Activated T-helper 17 cell treated with anti-CD3 and anti-CD28 coated beads, Interleukin-2, amount 50 U/mL, for 72 hours (primary cell): ENCODE data around the gene LSM7. TPM values are rescaled to one million over a fixed set of nuclear protein-coding genes. Genes with fewer than 3 reads are reported as not detected.

Source experiments
- ATAC-seq: fragments of 150-1000 bp; cut with Tn5 transposase; replicated peaks from 2 replicates; pipeline ENCODE4 v1.10.0; 2021; ENCODE audit warnings: mild to moderate bottlenecking, moderate library complexity
- H3K27ac Mint-ChIP-seq: one replicate; pipeline ENCODE4 v1.8.0; 2022; ENCODE audit warnings: mixed read lengths
- H3K27me3 Mint-ChIP-seq: one replicate; pipeline ENCODE4 v1.8.0; 2022; ENCODE audit warnings: mixed read lengths
- H3K36me3 Mint-ChIP-seq: one replicate; pipeline ENCODE4 v1.8.0; 2022; ENCODE audit warnings: low read depth, mild to moderate bottlenecking, mixed read lengths
- H3K4me1 Mint-ChIP-seq: one replicate; pipeline ENCODE4 v1.8.0; 2022; ENCODE audit warnings: mixed read lengths
- H3K4me3 Mint-ChIP-seq: one replicate; pipeline ENCODE4 v1.8.0; 2022; ENCODE audit warnings: mild to moderate bottlenecking, mixed read lengths
- H3K9me3 Mint-ChIP-seq: one replicate; pipeline ENCODE4 v1.8.0; 2022; ENCODE audit warnings: mixed read lengths
- total RNA-seq, 2 donors: library from RNA; stranded (reverse); gene quantifications; one replicate each; pipeline ENCODE4 v1.2.3, GENCODE V29; 2022

LSM7 gene
- total RNA-seq, 2 donors from 2014 or later: 96.2 to 140 TPM

DNA sequence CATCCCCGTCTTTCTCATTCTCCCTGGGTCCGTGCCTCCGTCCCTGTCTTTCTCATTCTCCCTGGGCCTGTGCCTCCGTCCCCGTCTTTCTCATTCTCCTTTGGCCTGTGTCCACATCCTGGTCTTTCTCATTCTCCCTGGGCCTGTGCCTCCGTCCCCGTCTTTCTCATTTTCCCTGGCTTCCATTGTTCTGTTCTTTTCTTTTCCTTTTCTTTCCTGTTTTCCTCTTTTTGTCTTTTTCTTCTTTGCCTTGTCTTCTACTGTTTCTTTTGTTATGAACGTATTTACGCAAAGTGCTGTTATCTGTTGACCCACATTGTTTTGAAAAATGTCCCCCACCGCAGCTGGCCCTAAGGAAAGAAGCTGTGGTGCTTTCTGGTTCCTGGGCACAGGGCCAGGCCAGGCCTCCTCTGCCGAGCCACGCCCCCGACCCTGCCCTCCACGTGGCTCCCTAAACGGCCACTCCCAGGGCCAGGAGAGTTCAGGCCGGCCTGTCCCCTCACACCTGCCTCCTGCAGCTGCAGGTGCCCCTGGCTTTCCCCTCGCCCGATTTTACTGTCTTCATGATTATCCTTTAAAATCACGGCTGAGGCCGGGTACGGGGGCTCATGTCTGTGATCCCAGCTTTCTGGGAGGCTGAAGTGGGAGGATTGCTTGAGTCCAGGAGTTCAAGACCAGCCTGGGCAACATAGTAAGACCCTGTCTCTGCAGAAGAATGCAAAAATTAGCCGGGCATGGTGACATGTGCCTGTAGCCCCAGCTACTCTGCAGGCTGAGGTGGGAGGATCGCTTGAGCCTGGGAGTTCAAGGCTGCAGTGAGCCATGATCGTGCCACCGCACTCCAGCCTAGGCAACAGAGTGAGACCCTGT lies 17.6 kb upstream of the LSM7 start:
- Mint-ChIP-seq H3K4me3 (no peak overlapping the region), H3K9me3 (no peaks in the 10 kb centered on the region), H3K36me3 (no peaks in the 10 kb centered on the region), H3K27me3 (no peaks in the 10 kb centered on the region), H3K4me1 (no peaks in the 10 kb centered on the region), H3K27ac (no peak overlapping the region)
- ATAC-seq: no peak

DNA sequence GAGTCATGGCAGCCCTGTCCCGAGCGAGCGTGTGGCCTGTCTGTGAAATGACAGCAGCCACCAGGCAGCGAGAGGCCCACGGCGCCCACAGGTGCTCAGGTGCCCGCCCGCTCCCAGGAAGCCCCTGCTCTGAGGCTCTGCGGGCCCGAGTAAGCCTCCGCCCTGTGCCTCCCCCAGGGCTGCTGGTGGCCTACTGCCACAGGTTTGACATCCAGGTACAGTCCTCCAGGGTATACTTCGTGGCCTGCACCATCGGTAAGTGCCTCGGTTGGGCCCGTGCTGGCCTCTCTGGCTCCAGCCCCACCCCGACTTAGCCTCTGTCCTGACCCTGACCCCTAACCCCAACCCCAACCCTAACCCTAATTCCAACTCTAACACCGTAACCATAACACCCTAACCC lies 16.7 kb upstream of the LSM7 start:
- H3K27me3 Mint-ChIP-seq: no peaks in the 10 kb centered on the region
- H3K27ac Mint-ChIP-seq: no peak overlapping the region
- no peak overlapping the region for H3K4me3 Mint-ChIP-seq
- no peaks in the 10 kb centered on the region for H3K36me3 Mint-ChIP-seq
- H3K9me3 Mint-ChIP-seq: no peaks in the 10 kb centered on the region
- no peaks in the 10 kb centered on the region for H3K4me1 Mint-ChIP-seq
- ATAC-seq: no peak

DNA sequence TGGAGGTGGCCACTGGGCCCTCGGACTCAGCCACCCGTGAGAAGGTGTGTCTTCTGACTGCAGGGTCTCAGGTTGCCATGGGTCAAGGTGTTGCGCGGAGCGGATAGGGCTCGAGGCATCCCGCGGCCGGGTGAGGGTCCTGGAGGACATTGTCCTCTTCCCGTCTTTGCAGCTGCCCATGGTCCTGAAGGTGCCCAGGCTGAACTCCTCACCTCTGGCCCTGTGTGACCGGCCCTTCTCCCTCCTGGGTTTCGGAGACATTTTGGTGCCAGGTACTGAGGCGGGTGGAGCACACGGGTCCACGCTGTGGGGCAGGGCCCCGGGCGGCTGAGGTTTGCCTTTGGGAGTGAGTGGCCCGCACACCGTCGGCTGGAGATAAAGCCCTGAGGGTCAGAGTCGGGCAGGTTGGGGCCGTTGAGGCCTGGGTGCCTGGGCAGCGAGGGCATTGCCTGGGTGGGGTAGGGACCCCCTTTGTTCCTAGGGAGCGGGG lies 16.0 kb upstream of the LSM7 start:
- Mint-ChIP-seq H3K27ac (no peak overlapping the region), H3K36me3 (no peaks in the 10 kb centered on the region), H3K9me3 (no peaks in the 10 kb centered on the region), H3K4me3 (no peak overlapping the region), H3K4me1 (no peaks in the 10 kb centered on the region), H3K27me3 (no peaks in the 10 kb centered on the region)
- no peak for ATAC-seq

DNA sequence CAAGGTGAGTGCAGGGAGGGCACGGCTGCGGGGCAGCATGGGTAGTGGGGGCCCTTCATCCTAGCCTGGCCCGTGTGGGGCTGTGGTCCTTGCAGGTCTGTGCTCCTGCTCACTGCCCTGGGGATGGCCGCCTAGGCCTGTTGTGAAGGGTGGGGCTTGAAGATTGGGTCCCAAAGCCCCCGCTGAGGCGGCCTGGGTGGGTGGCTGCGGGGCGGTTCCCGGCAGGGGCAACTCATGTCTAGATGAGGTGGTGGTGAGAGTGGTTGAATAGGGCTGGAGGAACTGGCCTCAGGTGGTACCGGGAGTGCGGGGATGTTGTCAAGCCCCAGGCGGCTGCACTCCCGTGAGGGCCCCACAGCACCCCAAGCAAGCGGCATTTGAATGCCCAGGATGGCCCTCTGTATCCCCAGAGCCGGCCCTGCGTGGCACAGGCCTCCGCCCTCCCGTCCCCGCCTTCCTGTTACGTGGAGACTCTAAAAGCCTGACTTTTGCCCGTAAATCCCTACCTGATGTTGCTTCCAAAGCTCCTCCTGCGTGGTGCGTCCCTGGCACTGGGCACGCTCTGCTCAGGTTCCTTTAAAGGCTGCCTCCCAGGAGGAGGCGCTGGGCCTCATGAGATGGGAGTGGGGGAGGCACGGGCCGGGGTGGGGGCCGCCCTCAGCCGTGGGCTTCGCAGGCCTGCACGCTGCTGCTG lies 15.1 kb upstream of the LSM7 start:
- Mint-ChIP-seq H3K4me1 (no peaks in the 10 kb centered on the region), H3K9me3 (no peaks in the 10 kb centered on the region), H3K27ac (no peak overlapping the region), H3K27me3 (no peaks in the 10 kb centered on the region), H3K36me3 (no peaks in the 10 kb centered on the region), H3K4me3 (no peak overlapping the region)
- ATAC-seq: no peak

GRCh38 chr19:2342656-2343288 lies 14.4 kb upstream of the LSM7 start:
- no peaks in the 10 kb centered on the region for H3K36me3 Mint-ChIP-seq
- no peak for ATAC-seq
- no peak overlapping the region for H3K27ac Mint-ChIP-seq
- H3K4me1 Mint-ChIP-seq: no peaks in the 10 kb centered on the region
- no peak overlapping the region for H3K4me3 Mint-ChIP-seq
- no peaks in the 10 kb centered on the region for H3K9me3 Mint-ChIP-seq
- no peaks in the 10 kb centered on the region for H3K27me3 Mint-ChIP-seq

GRCh38 chr19:2341982-2342381 lies 13.6 kb upstream of the LSM7 start:
- Mint-ChIP-seq H3K4me3 (no peak overlapping the region), H3K27ac (no peak overlapping the region), H3K27me3 (no peaks in the 10 kb centered on the region), H3K36me3 (no peaks in the 10 kb centered on the region), H3K4me1 (no peaks in the 10 kb centered on the region), H3K9me3 (no peaks in the 10 kb centered on the region)
- no peak for ATAC-seq

GRCh38 chr19:2341244-2341751 lies 12.9 kb upstream of the LSM7 start:
- peaks cover 3% of the 10 kb centered on the region for H3K4me1 Mint-ChIP-seq
- H3K4me3 Mint-ChIP-seq: no peak overlapping the region
- no peaks in the 10 kb centered on the region for H3K9me3 Mint-ChIP-seq
- H3K27me3 Mint-ChIP-seq: no peaks in the 10 kb centered on the region
- H3K27ac Mint-ChIP-seq: no peak overlapping the region
- ATAC-seq: no peak
- no peaks in the 10 kb centered on the region for H3K36me3 Mint-ChIP-seq

DNA sequence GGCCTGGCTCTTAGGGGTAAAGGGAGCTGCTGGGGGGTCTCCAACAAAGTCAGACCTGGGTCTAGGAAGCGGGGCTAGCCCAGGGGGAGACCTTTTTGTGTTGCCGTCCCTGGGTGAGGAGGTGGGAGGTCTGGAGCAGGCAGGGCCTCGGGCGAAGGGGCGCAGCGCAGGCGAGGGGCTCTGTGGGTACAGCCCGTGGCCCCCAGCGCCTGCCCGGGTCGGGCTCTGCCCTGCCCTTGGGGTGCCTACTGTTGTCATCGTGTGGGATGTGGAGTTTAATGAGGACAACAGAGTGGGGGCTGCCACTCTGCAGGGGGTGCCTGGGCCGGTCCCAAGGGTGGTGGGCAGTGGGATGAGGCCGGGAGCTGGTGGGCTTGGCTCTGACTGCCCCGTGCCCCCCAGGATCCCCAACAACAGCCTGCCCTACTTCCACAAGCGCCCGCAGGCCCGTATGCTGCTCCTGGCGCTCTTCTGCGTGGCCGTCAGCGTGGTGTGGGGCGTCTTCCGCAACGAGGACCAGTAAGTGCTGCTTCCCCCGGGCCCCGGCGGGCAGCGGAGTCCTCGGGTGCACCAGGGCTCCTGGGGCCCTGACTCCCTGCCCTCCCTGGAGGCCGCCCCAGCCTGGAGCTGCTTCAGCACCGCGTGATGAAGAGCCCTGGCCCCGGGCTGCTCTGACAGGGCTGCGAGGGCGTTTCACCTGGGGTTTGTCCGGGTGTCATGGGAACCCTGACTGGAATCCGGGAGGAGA lies 12.3 kb upstream of the LSM7 start:
- H3K27me3 Mint-ChIP-seq: no peaks in the 10 kb centered on the region
- no peak overlapping the region for H3K4me3 Mint-ChIP-seq
- H3K27ac Mint-ChIP-seq: no peak overlapping the region
- peaks cover 6% of the 10 kb centered on the region for H3K9me3 Mint-ChIP-seq
- no peaks in the 10 kb centered on the region for H3K36me3 Mint-ChIP-seq
- peaks cover 9% of the 10 kb centered on the region for H3K4me1 Mint-ChIP-seq
- ATAC-seq: no peak

DNA sequence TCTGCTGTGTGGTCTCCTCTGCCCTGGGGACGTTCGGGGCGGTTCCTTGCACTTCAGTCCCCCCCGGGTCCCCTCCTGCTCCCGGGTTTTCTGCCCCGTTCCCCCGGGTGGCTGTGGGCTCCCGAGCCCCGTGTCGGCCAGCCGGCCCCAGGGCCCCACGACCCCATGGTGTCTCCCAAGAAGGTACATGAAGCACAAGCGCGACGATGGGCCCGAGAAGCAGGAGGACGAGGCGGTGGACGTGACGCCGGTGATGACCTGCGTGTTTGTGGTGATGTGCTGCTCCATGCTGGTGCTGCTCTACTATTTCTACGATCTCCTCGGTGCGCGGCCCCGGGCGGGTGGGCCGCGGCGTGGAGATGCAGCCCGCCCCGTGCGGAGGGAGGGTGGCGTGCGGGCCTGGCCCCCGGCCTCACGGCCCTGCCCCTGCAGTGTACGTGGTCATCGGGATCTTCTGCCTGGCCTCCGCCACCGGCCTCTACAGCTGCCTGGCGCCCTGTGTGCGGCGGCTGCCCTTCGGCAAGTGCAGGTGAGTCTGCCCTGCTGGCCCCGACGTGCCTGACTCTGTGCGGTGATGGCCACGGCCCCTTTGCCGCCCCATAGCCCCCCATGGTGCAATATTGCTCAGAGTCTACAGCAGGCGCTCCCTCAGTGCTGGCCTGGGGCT lies 11.4 kb upstream of the LSM7 start:
- H3K9me3 Mint-ChIP-seq: peaks cover 7% of the 10 kb centered on the region
- no peak overlapping the region for H3K4me3 Mint-ChIP-seq
- no peaks in the 10 kb centered on the region for H3K27me3 Mint-ChIP-seq
- no peak for ATAC-seq
- no peaks in the 10 kb centered on the region for H3K36me3 Mint-ChIP-seq
- peaks cover 11% of the 10 kb centered on the region for H3K4me1 Mint-ChIP-seq
- no peak overlapping the region for H3K27ac Mint-ChIP-seq

- peaks cover 11% of the 10 kb centered on the region for H3K4me1 Mint-ChIP-seq
- no peaks in the 10 kb centered on the region for H3K36me3 Mint-ChIP-seq
- peaks cover 7% of the 10 kb centered on the region for H3K9me3 Mint-ChIP-seq
- no peak for ATAC-seq
- no peak overlapping the region for H3K4me3 Mint-ChIP-seq
- H3K27me3 Mint-ChIP-seq: no peaks in the 10 kb centered on the region
- H3K27ac Mint-ChIP-seq: no peak overlapping the region
Measured at GRCh38 chr19:2338751-2339643, 10.6 kb upstream of the LSM7 start.

GRCh38 chr19:2338055-2338615 lies 9.7 kb upstream of the LSM7 start:
- H3K27ac Mint-ChIP-seq: no peak overlapping the region
- H3K36me3 Mint-ChIP-seq: no peaks in the 10 kb centered on the region
- no peaks in the 10 kb centered on the region for H3K27me3 Mint-ChIP-seq
- peaks cover 7% of the 10 kb centered on the region for H3K9me3 Mint-ChIP-seq
- no peak for ATAC-seq
- no peak overlapping the region for H3K4me3 Mint-ChIP-seq
- H3K4me1 Mint-ChIP-seq: peaks cover 11% of the 10 kb centered on the region

GRCh38 chr19:2337329-2337707 lies 8.9 kb upstream of the LSM7 start:
- H3K9me3 Mint-ChIP-seq: peaks cover 7% of the 10 kb centered on the region
- H3K27ac Mint-ChIP-seq: no peak overlapping the region
- ATAC-seq: no peak
- H3K4me3 Mint-ChIP-seq: no peak overlapping the region
- H3K27me3 Mint-ChIP-seq: no peaks in the 10 kb centered on the region
- H3K4me1 Mint-ChIP-seq: peaks cover 11% of the 10 kb centered on the region
- no peaks in the 10 kb centered on the region for H3K36me3 Mint-ChIP-seq
